T-helper 2 cell treated with Interferon-gamma antibody and Interleukin-4, amounts not matched to agents 100 ng/mL and 5 ng/mL, for 36 hours (primary cell): Measurements from ENCODE around the gene RFC2. TPM values are rescaled to one million over a fixed set of nuclear protein-coding genes. Genes with fewer than 3 reads are reported as not detected.

ENCODE experiments used
- intact Hi-C: fragments of 100-400 bp; cut with micrococcal nuclease; formaldehyde crosslinking; loops from one replicate; pipeline ENCODE4 v1.15.1; 2023
- total RNA-seq: library from RNA; stranded (reverse); gene quantifications from 2 replicates; pipeline ENCODE4 v1.2.3, GENCODE V29; 2022

RFC2 gene
- total RNA-seq, 1 donor from 2014 or later, result 69.5 TPM

GRCh38 chr7:74283858-74284447, 29.8 kb upstream of the RFC2 start:
- intact Hi-C loops, result no loop called here

DNA sequence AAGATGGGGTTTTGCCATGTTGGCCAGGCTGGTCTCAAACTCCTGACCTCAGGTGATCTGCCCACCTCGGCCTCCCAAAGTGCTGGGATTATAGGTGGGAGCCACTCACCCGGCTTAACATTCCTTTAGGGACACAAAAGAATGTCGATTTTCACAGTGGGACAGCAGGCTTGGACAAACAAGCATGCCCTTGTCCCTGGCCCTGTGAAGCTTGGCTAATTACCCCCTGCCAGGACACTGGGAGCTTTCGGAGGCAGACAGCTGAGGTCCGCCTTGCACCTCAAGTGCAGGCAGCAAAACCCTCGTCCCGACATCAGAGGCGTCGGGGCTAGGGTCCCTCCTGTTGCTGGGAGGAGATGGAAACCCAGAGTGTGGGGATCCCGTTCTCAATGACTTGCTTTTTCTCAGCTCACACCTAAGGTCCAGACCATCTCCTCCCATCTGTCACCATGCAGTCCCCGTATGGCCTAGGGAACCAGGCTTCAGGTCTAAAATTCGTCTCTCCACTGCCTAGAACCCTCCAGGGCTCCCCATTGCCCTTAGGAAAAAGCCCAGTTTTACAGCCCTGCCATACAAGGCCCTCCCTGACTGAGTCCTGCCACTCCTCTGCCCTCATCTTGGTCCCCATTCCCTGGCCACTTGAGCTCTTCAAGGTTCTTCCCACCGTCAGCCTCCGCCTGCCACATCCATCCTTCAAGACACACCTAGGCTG, 28.7 kb upstream of the RFC2 start:
- intact Hi-C loops, result no loop called here

DNA sequence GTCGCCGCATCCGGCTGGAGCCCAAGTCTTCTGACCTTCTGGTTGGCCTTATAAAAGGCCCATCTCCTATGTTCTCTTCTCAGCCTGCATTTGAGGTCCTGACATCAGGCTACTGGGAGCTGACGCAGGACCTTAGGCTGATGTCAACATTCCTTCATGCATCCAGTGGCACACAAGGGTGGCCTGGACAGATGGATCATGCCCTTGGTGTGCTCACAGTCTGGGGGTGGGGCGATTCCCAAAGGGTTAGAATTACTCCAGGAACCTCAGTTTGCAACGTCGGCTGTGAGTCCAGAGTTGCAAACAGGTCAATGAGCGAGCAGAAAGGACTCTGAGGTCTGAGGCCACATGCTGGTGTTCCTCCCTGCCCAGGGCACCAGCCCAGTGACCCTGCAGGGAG, 26.8 kb upstream of the RFC2 start:
- intact Hi-C loops, result no loop called here

DNA sequence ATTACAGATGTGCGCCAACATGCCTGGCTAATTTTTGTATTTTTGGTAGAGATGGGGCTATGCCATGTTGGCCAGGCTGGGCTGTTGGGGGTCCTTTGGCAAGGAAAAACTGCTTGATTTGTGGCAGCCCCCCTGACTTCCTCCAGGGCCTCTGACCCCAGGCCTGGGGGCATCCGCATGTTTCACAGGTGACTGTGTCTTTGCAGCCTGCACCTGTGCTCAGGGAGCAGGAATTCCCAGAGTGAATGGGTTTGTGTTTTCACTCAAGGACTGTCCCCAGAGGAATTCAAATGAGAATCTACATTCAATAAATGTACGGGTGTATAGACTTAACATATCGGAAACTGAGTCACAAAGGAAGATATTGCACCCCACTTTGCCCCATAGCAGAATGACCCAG, 23.4 kb upstream of the RFC2 start:
- intact Hi-C loops, result no loop called here

DNA sequence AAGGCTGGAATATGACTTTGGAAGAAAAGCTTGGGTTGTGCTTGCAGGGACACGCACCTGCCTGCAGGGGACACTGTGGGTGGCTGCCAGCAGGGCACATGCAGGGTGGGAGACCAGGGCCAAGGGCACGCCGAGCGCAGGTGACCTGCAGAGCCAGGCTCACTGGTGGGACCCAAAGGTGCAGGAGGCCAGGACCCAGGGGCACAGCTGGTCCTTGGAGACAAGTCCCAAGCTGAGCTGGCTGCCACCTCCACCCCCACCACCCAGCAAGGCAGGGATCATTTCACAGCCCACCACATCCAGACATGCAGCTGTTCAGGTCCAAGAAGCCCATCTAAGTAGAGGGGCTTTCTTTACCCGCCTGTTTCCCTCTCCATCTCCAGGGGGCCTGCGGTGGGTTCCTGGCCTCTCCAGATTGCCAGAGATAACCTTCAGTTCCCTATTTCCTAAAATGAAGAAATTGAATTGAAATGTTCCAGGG, 21.2 kb upstream of the RFC2 start:
- intact Hi-C loops, result no loop called here

DNA sequence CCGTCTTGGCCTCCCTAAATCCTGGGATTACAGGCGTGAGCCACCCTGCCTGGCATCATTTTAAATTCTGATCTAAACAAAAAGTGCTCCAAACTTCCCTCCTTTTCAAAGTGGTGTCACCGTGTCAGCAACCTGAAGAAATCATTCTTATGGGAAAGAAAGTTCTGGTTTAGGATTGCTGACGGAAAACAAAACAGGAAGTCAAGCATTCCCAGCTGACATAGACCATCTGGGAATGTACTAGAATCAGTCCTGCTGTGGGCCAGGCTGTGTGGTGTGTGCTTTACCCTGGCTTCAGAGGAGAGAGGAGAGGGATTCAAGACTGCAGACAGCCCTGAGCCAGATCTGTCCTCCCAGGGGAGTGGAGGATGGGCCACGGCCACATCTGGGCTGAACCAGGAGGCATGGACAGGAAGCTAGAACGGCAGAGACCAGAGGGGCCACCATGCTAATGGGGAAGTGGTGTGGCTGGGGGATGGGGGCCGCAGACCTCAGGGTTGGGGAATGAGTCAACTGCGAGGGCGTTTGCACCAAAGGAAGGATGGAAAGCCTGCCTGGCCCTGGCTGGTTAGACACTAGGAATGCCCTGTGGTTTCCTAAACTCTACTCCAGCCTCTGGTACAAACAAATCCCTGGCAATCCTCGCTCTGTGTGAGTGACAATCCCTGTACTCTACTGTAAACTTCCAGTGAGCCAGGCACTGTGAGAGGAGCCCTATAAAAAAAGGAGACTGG, 18.3 kb upstream of the RFC2 start:
- intact Hi-C loops, result no loop called here

DNA sequence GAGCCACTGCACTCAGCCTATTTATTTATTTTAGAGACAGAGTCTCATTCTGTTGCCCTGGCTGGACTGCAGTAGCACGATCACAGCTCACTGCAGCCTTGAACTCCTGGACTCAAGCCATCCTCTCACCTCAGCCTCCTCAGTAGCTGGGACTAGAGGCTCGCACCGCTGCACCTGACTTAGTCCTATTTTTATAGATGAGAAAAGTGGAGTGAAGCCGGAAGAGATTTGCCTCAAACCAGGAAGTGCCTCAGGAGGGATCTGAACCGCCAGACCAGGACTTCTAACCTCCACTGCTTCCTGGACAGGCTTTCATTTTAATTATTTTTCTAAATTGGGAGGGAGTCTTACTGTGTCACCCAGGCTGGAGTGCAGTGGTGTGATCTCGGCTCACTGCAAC, 17.5 kb upstream of the RFC2 start:
- intact Hi-C loops, result no loop called here

GRCh38 chr7:74269757-74270277, 15.6 kb upstream of the RFC2 start:
- intact Hi-C loops, result loop anchor here (1.0 kb wide), 1 partner anchor 19 kb away; the partner anchor contains the start of gene CLIP2

GRCh38 chr7:74267756-74268565, 13.8 kb upstream of the RFC2 start:
- intact Hi-C loops, result no loop called here

DNA sequence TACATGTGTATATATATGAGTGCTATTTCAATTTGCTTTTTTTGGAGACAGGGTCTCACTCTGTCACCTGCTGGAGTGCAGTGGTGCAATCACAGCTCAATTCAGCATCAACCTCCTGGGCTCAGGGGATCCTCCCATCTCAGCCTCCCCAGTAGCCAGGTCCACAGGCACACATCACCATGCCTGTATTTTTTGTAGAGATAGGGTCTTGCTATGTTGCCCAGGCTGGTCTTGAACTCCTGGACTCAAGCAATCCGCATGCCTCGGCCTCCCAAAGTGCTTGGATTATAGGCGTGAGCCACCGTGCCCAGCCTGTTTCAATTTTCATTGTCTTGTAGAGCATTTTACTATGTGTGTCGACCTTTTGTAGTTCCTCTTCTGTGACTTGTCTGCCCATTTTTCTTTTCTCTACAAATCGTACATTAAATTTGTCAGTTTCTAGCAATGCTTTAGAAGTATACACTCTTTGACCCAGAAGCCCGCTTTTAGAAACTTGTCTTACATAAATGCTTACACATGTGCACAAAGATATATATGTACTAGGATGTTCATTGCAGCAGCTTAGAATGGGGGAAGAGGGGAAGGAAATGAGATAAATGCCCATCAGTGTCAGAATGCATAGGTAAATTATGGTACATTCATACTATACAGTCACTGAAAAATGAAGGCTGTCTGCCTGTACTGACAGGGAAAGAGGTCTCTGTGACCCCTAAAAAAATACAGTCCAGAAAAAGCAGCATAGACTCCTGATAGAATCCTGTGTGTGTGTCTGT, 12.2 kb upstream of the RFC2 start:
- intact Hi-C loops, result no loop called here

DNA sequence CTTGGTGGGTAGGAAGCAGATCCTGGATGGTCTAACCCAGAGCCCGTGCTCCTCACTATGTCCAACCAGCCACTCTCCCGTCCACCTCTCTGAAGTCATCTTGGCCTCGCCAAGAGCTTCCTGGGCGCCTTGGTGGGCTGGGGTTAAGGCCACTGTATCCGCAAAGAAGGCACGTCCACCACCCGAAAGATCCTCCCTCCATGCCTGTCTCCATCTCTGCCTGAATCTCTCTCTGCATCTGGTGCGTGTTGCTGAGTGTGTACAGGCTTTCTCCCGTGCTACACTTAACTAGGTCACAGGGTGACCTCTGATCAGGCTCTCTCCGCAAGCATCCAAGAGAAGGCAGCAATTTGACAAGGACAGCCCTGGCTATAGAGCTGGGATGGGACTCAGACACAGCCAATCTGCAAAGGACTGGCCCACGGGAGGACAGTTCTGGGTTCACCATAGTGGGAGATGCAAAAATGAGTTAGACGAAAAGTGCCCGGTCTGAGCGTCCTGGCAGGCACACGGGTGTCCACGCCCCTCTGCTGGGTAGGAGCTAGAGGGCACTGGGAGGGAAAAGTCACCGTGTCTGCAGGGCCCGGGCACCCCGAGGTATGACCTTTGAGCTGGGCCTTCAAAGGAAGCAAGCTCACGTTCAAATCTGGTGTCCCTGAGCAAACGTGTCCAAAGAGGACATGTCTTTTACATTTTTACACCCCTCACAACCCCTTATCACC, 9.4 kb upstream of the RFC2 start:
- intact Hi-C loops, result no loop called here

- intact Hi-C loops, result no loop called here
Observed at GRCh38 chr7:74262639-74263398, 8.6 kb upstream of the RFC2 start.

GRCh38 chr7:74258639-74259038, 4.4 kb upstream of the RFC2 start:
- intact Hi-C loops, result no loop called here

GRCh38 chr7:74256491-74257408, 2.6 kb upstream of the RFC2 start:
- intact Hi-C loops, result no loop called here

- intact Hi-C loops, result loop anchor here (2.0 kb wide), 1 partner anchor 39 kb away; no protein-coding TSS in a partner anchor
Observed at GRCh38 chr7:74255461-74255860, 1.3 kb upstream of the RFC2 start.

GRCh38 chr7:74254858-74255379, 720 bp upstream of the RFC2 start:
- intact Hi-C loops, result loop anchor here (1.0 to 2.0 kb wide), 5 partner anchors 34 to 171 kb away; partner anchors contain the start of genes CLIP2, EIF4H and LAT2

DNA sequence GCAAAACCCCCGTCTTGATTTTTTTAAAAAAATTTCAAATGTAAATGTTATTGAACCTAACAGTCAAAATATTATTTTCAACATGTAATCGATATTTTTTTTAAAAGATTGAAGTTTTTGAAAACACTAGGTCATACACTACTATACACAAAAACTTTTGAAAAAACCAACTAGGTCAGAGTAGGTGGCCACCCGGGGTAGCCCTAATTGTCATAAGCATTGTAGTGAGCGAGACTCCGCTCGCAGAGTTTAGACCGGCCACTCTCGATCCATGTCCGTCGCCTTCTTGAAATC, 417 bp downstream of the RFC2 start:
- intact Hi-C loops, result loop anchor here (1.0 to 2.0 kb wide), 5 partner anchors 36 to 169 kb away; partner anchors contain the start of genes CLIP2, EIF4H and LAT2

DNA sequence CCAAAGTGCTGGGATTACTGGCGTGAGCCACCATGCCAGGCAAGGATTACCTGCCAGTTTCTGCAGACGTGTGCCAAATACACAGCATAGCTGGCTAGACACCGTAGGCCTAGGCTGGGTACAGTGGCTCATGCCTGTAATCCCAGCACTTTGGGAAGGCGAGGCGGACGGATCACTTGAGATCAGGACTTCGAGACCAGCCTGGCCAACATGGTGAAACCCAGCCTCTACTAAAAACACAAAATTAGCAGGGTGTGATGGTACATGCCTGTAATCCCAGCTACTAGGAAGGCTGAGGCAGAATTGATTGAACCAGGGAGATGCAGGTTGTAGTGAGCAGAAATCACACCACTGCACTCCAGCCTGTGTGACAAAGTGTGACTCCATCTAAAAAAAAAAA, 868 bp downstream of the RFC2 start:
- intact Hi-C loops, result no loop called here
